IPS-15b (cell line): ENCODE measurements around the gene COL4A6.

Experiments used
- H3K27me3 ChIP-seq: one replicate; pipeline ENCODE4 v1.6.1; 2013; ENCODE audit warnings: low read length; ENCODE audit not compliant: control insufficient read depth, insufficient read depth
- H3K36me3 ChIP-seq: one replicate; pipeline ENCODE4 v1.6.1; 2013; ENCODE audit warnings: low read length; ENCODE audit not compliant: control insufficient read depth, insufficient read depth
- H3K4me1 ChIP-seq: one replicate; pipeline ENCODE4 v1.6.1; 2013; ENCODE audit warnings: mild to moderate bottlenecking, low read length; ENCODE audit not compliant: control insufficient read depth, insufficient read depth
- H3K4me3 ChIP-seq: one replicate; pipeline ENCODE4 v1.5.1; 2013; ENCODE audit warnings: low read depth, low read length
- H3K9ac ChIP-seq: one replicate; pipeline ENCODE4 v1.6.1; 2013; ENCODE audit warnings: low read depth, mild to moderate bottlenecking, low read length
- H3K9me3 ChIP-seq: one replicate; pipeline ENCODE4 v1.6.1; 2013; ENCODE audit warnings: mild to moderate bottlenecking, low read length; ENCODE audit not compliant: control insufficient read depth, insufficient read depth

Gene COL4A6

GRCh38 chrX:108439426-108439942 lies 1.3 kb upstream of the COL4A6 start, which contains the start of gene COL4A5:
Gene COL4A5, plus strand, starts transcription at chrX:108439838. Its CDS starts 288 bp downstream, at chrX:108440126.
- Histone ChIP-seq H3K4me3 (peak within 1 kb of the TSS; percentile 90), H3K27me3 (peaks cover 21% of the 10 kb centered on the region), H3K4me1 (peaks cover 6% of the 10 kb centered on the region), H3K9me3 (no peaks in the 10 kb centered on the region), H3K36me3 (no peaks in the 10 kb centered on the region), H3K9ac (peak within 1 kb of the TSS; percentile 84)

- Histone ChIP-seq H3K36me3 (no peaks in the 10 kb centered on the region), H3K9me3 (no peaks in the 10 kb centered on the region), H3K9ac (peak overlapping the region; percentile 6), H3K27me3 (peaks cover 21% of the 10 kb centered on the region), H3K4me1 (peaks cover 6% of the 10 kb centered on the region), H3K4me3 (peak overlapping the region; percentile 90)
Observed at GRCh38 chrX:108437349-108438109, 693 bp downstream of the COL4A6 start.

DNA sequence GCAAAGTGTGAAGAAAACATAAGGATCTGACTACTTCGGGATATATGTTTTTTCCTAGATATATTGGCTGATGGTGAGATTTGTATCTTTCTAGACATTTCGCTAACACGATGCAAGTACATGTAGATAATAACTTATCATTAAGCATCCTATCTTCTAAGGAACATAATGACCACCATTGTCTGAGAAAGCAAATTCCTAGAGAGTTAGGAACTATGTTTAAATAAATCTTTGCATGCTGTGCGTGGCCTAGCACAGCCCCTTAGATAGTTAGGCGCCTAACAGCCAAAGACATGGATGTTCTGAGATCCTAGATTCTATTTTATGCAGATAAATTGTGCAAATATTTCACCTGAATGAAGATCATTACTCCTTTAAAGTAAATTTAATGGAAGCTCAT lies 3.0 kb downstream of the COL4A6 start:
- Histone ChIP-seq H3K4me1 (peaks cover 6% of the 10 kb centered on the region), H3K9me3 (no peaks in the 10 kb centered on the region), H3K27me3 (peaks cover 21% of the 10 kb centered on the region), H3K4me3 (no peak overlapping the region), H3K36me3 (no peaks in the 10 kb centered on the region), H3K9ac (no peak overlapping the region)

- Histone ChIP-seq H3K4me3 (no peak overlapping the region), H3K4me1 (peaks cover 10% of the 10 kb centered on the region), H3K9me3 (no peaks in the 10 kb centered on the region), H3K36me3 (no peaks in the 10 kb centered on the region), H3K27me3 (peaks cover 11% of the 10 kb centered on the region), H3K9ac (no peak overlapping the region)
Observed at GRCh38 chrX:108426262-108426661, 12.0 kb downstream of the COL4A6 start.

GRCh38 chrX:108420481-108420880 lies 17.7 kb downstream of the COL4A6 start:
- H3K27me3 ChIP-seq, result peaks cover 2% of the 10 kb centered on the region
- H3K9ac ChIP-seq, result no peak overlapping the region
- peaks cover 9% of the 10 kb centered on the region for H3K4me1 ChIP-seq

DNA sequence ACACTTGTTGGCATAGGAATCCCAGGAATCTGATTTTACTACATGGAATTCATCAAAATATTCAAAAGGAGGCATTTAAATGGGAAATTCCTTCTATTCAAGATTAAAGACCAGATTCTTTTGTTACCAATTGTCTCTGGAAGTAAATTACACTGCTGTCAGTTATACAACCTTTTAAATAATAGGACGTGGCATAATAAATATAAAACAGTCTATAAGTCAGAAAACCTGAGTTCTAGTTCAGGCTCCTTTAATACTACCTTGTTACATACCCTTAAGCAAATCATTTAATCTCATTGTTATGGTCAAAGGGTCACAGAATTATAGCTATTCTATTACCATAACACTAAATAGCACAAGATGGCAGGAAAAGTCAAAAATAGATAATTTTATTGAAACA lies 18.8 kb downstream of the COL4A6 start:
- no peaks in the 10 kb centered on the region for H3K9me3 ChIP-seq
- H3K27me3 ChIP-seq, result no peaks in the 10 kb centered on the region
- no peaks in the 10 kb centered on the region for H3K36me3 ChIP-seq
- H3K9ac ChIP-seq, result no peak overlapping the region
- peaks cover 9% of the 10 kb centered on the region for H3K4me1 ChIP-seq
- H3K4me3 ChIP-seq, result no peak overlapping the region

More at GRCh38 chrX:108420481-108420880, 17.7 kb downstream of the COL4A6 start:
- Histone ChIP-seq H3K36me3 (no peaks in the 10 kb centered on the region), H3K4me3 (no peak overlapping the region), H3K9me3 (no peaks in the 10 kb centered on the region)

GRCh38 chrX:108417257-108417656 lies 21.0 kb downstream of the COL4A6 start:
- no peaks in the 10 kb centered on the region for H3K27me3 ChIP-seq
- no peaks in the 10 kb centered on the region for H3K9me3 ChIP-seq
- H3K4me3 ChIP-seq, result no peak overlapping the region
- H3K36me3 ChIP-seq, result no peaks in the 10 kb centered on the region
- H3K9ac ChIP-seq, result no peak overlapping the region
- H3K4me1 ChIP-seq, result peaks cover 11% of the 10 kb centered on the region

DNA sequence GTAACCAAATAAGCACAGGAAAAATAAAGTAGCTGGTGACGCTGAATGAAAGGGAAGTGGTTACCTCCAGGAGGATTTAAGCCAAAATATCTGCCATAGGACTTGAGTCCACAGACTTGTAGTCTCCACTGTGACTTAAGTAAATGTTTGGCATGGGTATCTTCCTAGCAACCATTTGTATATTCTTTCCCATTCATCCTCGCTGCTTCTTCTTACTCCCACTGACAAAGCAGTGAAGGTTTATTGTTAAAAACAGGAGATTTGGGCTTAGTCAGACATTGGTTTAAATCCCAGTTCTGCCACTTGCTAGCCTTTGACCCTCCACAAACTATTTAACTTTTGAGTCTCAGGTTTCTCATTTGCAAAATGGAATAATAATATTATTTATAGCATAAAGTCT lies 22.3 kb downstream of the COL4A6 start:
- Histone ChIP-seq H3K9ac (no peak overlapping the region), H3K4me1 (peaks cover 18% of the 10 kb centered on the region), H3K27me3 (no peaks in the 10 kb centered on the region), H3K36me3 (no peaks in the 10 kb centered on the region), H3K9me3 (no peaks in the 10 kb centered on the region), H3K4me3 (no peak overlapping the region)

GRCh38 chrX:108415146-108415545 lies 23.1 kb downstream of the COL4A6 start:
- H3K36me3 ChIP-seq, result no peaks in the 10 kb centered on the region
- H3K9ac ChIP-seq, result no peak overlapping the region
- no peaks in the 10 kb centered on the region for H3K27me3 ChIP-seq
- H3K4me3 ChIP-seq, result no peak overlapping the region
- peaks cover 16% of the 10 kb centered on the region for H3K4me1 ChIP-seq
- H3K9me3 ChIP-seq, result no peaks in the 10 kb centered on the region

- no peak overlapping the region for H3K4me3 ChIP-seq
- no peaks in the 10 kb centered on the region for H3K27me3 ChIP-seq
- peaks cover 10% of the 10 kb centered on the region for H3K4me1 ChIP-seq
- H3K9me3 ChIP-seq, result no peaks in the 10 kb centered on the region
- H3K36me3 ChIP-seq, result no peaks in the 10 kb centered on the region
- no peak overlapping the region for H3K9ac ChIP-seq
Observed at GRCh38 chrX:108412783-108413182, 25.4 kb downstream of the COL4A6 start.

DNA sequence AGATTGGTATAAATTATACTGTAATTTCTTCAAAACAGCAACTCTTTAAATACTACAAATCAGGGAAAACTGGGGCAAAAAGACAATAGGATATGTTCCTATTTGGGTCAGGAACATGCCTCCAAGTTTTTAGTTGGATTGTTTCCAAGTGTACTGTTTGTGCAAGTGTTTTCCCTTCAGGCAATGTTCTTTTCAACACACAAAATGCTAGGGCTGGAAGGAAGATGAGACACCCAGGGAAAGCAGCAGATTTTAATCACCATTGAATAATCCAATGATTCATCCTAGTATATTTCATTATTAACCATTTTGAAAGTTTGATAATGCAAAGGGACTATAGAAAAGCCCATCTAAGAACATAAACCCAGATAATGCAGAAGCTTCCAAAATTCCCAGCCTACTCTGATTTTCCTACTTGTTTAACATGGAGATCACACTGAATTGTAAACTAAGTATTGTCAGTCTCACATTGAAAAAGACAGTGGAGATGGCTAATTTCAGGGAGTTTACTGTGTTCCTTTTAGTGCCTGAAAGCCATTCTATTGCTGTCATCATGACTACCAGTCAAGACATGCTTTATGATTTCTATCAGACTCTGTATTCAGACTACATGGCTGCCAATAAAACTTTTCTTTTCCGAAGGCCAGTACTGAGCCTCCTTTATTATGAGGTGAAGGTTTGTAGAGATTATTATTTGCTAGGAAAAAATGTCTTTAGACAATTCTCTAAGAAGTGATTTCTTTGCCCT lies 38.6 kb downstream of the COL4A6 start:
- H3K4me3 ChIP-seq, result no peak overlapping the region
- H3K36me3 ChIP-seq, result no peaks in the 10 kb centered on the region
- H3K9me3 ChIP-seq, result no peaks in the 10 kb centered on the region
- peaks cover 29% of the 10 kb centered on the region for H3K4me1 ChIP-seq
- H3K9ac ChIP-seq, result no peak overlapping the region
- H3K27me3 ChIP-seq, result no peaks in the 10 kb centered on the region
